GM21360 (cell line): Measurements from ENCODE around the gene ZBTB49.

Experiments
- ATAC-seq: cut with Tn5 transposase; IDR thresholded peaks from one replicate; pipeline ENCODE4 v1.9.1; 2021; ENCODE audit warnings: mild to moderate bottlenecking, moderate library complexity; ENCODE audit not compliant: unreplicated experiment

The ZBTB49 gene

GRCh38 chr4:4281787-4282186, 8.3 kb upstream of the ZBTB49 start:
- no peak for ATAC-seq

GRCh38 chr4:4284827-4285618, 5.0 kb upstream of the ZBTB49 start:
- ATAC-seq: no peak

GRCh38 chr4:4288098-4288497, 2.0 kb upstream of the ZBTB49 start:
- no peak for ATAC-seq

- ATAC-seq: no peak
These were observed 996 bp upstream of the ZBTB49 start for GRCh38 chr4:4289055-4289454.

- ATAC-seq: no peak
These were observed 482 bp upstream of the ZBTB49 start for GRCh38 chr4:4289597-4289940.

GRCh38 chr4:4293279-4293678, 3.2 kb downstream of the ZBTB49 start:
- no peak for ATAC-seq

GRCh38 chr4:4296283-4296846, 6.3 kb downstream of the ZBTB49 start:
- ATAC-seq: no peak

- ATAC-seq: no peak
These were observed 9.0 kb downstream of the ZBTB49 start for GRCh38 chr4:4299006-4299405.

- no peak for ATAC-seq
These were observed 11.9 kb downstream of the ZBTB49 start for GRCh38 chr4:4302001-4302400.

- ATAC-seq: no peak
These were observed 12.4 kb downstream of the ZBTB49 start for GRCh38 chr4:4302416-4302815.

GRCh38 chr4:4306920-4307319, 16.9 kb downstream of the ZBTB49 start:
- no peak for ATAC-seq

GRCh38 chr4:4308800-4309441, 18.9 kb downstream of the ZBTB49 start:
- ATAC-seq: no peak

GRCh38 chr4:4311193-4311592, 21.1 kb downstream of the ZBTB49 start:
- no peak for ATAC-seq

- ATAC-seq: no peak
These were observed 25.6 kb downstream of the ZBTB49 start for GRCh38 chr4:4315461-4316149.

GRCh38 chr4:4316150-4316495, 26.1 kb downstream of the ZBTB49 start:
- no peak for ATAC-seq

GRCh38 chr4:4317496-4318232, 27.6 kb downstream of the ZBTB49 start:
- ATAC-seq: no peak

- no peak for ATAC-seq
These were observed 30.5 kb downstream of the ZBTB49 start for GRCh38 chr4:4320528-4320927.

GRCh38 chr4:4320951-4321714, 31.1 kb downstream of the ZBTB49 start:
- ATAC-seq: no peak

- no peak for ATAC-seq
These were observed 32.1 kb downstream of the ZBTB49 start for GRCh38 chr4:4321951-4322688.
